Fibroblast of the aortic adventitia (primary cell): ENCODE measurements around the gene DYNC1H1. TPM values are rescaled to one million over a fixed set of nuclear protein-coding genes. Genes with fewer than 3 reads are reported as not detected.

ENCODE experiments used
- DNase-seq: peaks from one replicate; pipeline ENCODE4 v3.0.0-alpha.2; 2010; ENCODE audit warnings: low read depth
- H3K4me3 ChIP-seq: 2 replicates; pipeline ENCODE4 v1.5.1; 2011; ENCODE audit warnings: low read depth, mild to moderate bottlenecking, control low read depth, low read length, moderate library complexity
- CTCF ChIP-seq: IDR thresholded peaks from 2 replicates; pipeline ENCODE4 v1.5.1; 2011; ENCODE audit warnings: mild to moderate bottlenecking, low read length, control low read depth, inconsistent platforms; ENCODE audit not compliant: insufficient read depth
- small RNA-seq: library from RNA; depleted of rRNA; stranded (forward); fragments of <200 nt; gene quantifications from one replicate; pipeline ENCODE3, GENCODE V24; 2012
- total RNA-seq: library from RNA; depleted of rRNA; stranded (reverse); fragments of >200 nt; gene quantifications from 2 replicates; pipeline ENCODE4 v1.2.3, GENCODE V29; 2012; ENCODE audit warnings: low replicate concordance

DYNC1H1 gene
- total RNA-seq, 1 donor = 376 TPM

- H3K4me3 ChIP-seq = no peak overlapping the region
- peak; percentile 27 for TF ChIP-seq CTCF
- DNase-seq = no peak
Observed at GRCh38 chr14:102095871-102096568, 131.6 kb downstream of the DYNC1H1 start.

- no peak overlapping the region for H3K4me3 ChIP-seq
- peak; percentile 81 for TF ChIP-seq CTCF
- DNase-seq = peak; percentile 85
Observed at GRCh38 chr14:102096569-102097188, 132.3 kb downstream of the DYNC1H1 start.

GRCh38 chr14:102097441-102098135 is 133.2 kb downstream of the DYNC1H1 start:
- no peak for TF ChIP-seq CTCF
- DNase-seq = no peak
- H3K4me3 ChIP-seq = no peak overlapping the region

- TF ChIP-seq CTCF = no peak
- H3K4me3 ChIP-seq = no peak overlapping the region
- DNase-seq = no peak
Observed at GRCh38 chr14:102103062-102103695, 138.8 kb downstream of the DYNC1H1 start.

- no peak for TF ChIP-seq CTCF
- no peak for DNase-seq
- H3K4me3 ChIP-seq = no peak overlapping the region
Observed at GRCh38 chr14:102105369-102105768, 141.0 kb downstream of the DYNC1H1 start.

Small RNA genes within 50 kb of the gene (small RNA-seq; reads per million reads assigned to genes)
- gene AL118558.2 (not detected), gene RN7SL472P (not detected)

Other genes with a start within 250 kb of the DYNC1H1 start
- gene PPP2R5C, start 202.9 kb upstream of the DYNC1H1 start, total RNA-seq = 114 and 137 TPM in 2 replicates
- 323 and 368 TPM in 2 replicates for gene HSP90AA1, start 122.5 kb downstream of the DYNC1H1 start, total RNA-seq
- 12.9 and 14.6 TPM in 2 replicates for gene WDR20, start 175.3 kb downstream of the DYNC1H1 start, total RNA-seq